GM12878 (cell line): ENCODE measurements around the gene LRRC52. TPM values are rescaled to one million over a fixed set of nuclear protein-coding genes. Genes with fewer than 3 reads are reported as not detected.
"Not testable (repeated sequence)": the region's sequence is repeated elsewhere in the genome, so short reads cannot be mapped to it uniquely, and the experiment has no call there.

Experiments
- ATAC-seq: fragments of 200-7000 bp; cut with Tn5 transposase; 3 replicates; pipeline ENCODE4 v1.9.1; 2020; ENCODE audit warnings: mild to moderate bottlenecking, moderate library complexity
- BruUV-seq: library from RNA; stranded (reverse); fragments of 400-500 nt; replicated peaks from 2 replicates; lab custom pipeline; 2021; lab: Mats Ljungman, UMichigan
- CTCF ChIA-PET: fragments of 300-600 bp; sonication (Branson Sonifier 250); formaldehyde crosslinking; extraction: SDS; loops from one replicate; lab custom pipeline; 2021; ENCODE audit warnings: inconsistent platforms; lab: Yijun Ruan, JAX
- POLR2A ChIA-PET: fragments of 350-600 bp; formaldehyde crosslinking; extraction: SDS; loops from one replicate; lab custom pipeline; 2021; ENCODE audit warnings: inconsistent platforms; lab: Charles Lee
- RAD21 ChIA-PET: fragments of 300-600 bp; sonication (Branson Sonifier 250); formaldehyde crosslinking; loops from one replicate; lab custom pipeline; 2023; ENCODE audit warnings: antibody characterized with exemption; ENCODE audit not compliant: unreplicated experiment; lab: Charles Lee
- SMC1A ChIA-PET: fragments of 300-600 bp; sonication (Branson Sonifier 250); formaldehyde crosslinking; loops from one replicate; lab custom pipeline; 2023; ENCODE audit not compliant: unreplicated experiment, uncharacterized antibody; lab: Charles Lee
- DNase-seq: peaks from one replicate; pipeline ENCODE4 v3.0.0-alpha.2; 2011; ENCODE audit warnings: low read depth, low spot score
- FAIRE-seq: peaks from 3 replicates; lab custom pipeline; 2011; peaks lifted over from hg19 to GRCh38; lab: Jason Lieb, UNC
- H2AFZ ChIP-seq: 2 replicates; pipeline ENCODE4 v1.6.0; 2011; ENCODE audit warnings: low read depth, low read length, control low read depth; ENCODE audit not compliant: control insufficient read depth
- H3K27ac ChIP-seq: 2 replicates; pipeline ENCODE4 v1.5.1; 2011; ENCODE audit warnings: control low read depth; ENCODE audit not compliant: control insufficient read depth, insufficient read depth
- H3K27me3 ChIP-seq, 2 experiments: replicated peaks in 1 of 2; 2 replicates each; pipeline versions ENCODE4 v1.6.0 to v1.6.1; 2011; ENCODE audit warnings: low read length in 1 of 2; ENCODE audit not compliant: control insufficient read depth in 2 of 2, insufficient read depth in 2 of 2
- H3K36me3 ChIP-seq, 2 experiments: 2 replicates each; pipeline ENCODE4 v1.5.1; 2011; ENCODE audit warnings: low read length in 1 of 2; ENCODE audit not compliant: control insufficient read depth in 2 of 2, insufficient read depth in 2 of 2
- H3K4me1 ChIP-seq: 2 replicates; pipeline ENCODE4 v1.6.1; 2011; ENCODE audit warnings: mild to moderate bottlenecking, low read length, moderate library complexity, mixed read lengths; ENCODE audit not compliant: control insufficient read depth, insufficient read depth
- H3K4me2 ChIP-seq: 2 replicates; pipeline ENCODE4 v1.6.0; 2011; ENCODE audit warnings: control low read depth; ENCODE audit not compliant: control insufficient read depth, insufficient read depth
- H3K4me3 ChIP-seq: fragments of 200-600 bp; sonication (generic); 2 replicates; pipeline ENCODE4 v1.5.1; 2016
- H3K79me2 ChIP-seq: 2 replicates; pipeline ENCODE4 v1.6.0; 2011; ENCODE audit warnings: low read length; ENCODE audit not compliant: control insufficient read depth, insufficient read depth
- H3K9ac ChIP-seq: 2 replicates; pipeline ENCODE4 v1.8.0; 2011; ENCODE audit warnings: low read length, control low read depth, mixed read lengths; ENCODE audit not compliant: control insufficient read depth, insufficient read depth
- H3K9me3 ChIP-seq: replicated peaks from 3 replicates; pipeline ENCODE4 v1.5.1; 2011; ENCODE audit warnings: mild to moderate bottlenecking, low read length; ENCODE audit not compliant: control insufficient read depth, insufficient read depth
- H4K20me1 ChIP-seq: 2 replicates; pipeline ENCODE4 v1.6.0; 2011; ENCODE audit not compliant: control insufficient read depth, insufficient read depth
- CEBPZ ChIP-seq: fragments of 150-350 bp; IDR thresholded peaks from 2 replicates; pipeline ENCODE4 v1.6.1; 2016; ENCODE audit warnings: low read depth, low read length
- CTCF ChIP-seq, 3 experiments: IDR thresholded peaks in 2 of 3; conservative IDR thresholded peaks in 1 of 3; 2 replicates each; pipeline ENCODE4 v1.5.1; 2011; ENCODE audit warnings: low read depth in 3 of 3, low read length in 3 of 3, mild to moderate bottlenecking in 3 of 3, control low read depth in 2 of 3, moderate library complexity in 2 of 3, inconsistent platforms in 1 of 3, mixed read lengths in 1 of 3; ENCODE audit not compliant: control insufficient read depth in 2 of 3, insufficient read depth in 1 of 3; ENCODE audit errors: extremely low read depth in 1 of 3
- IKZF2 ChIP-seq, 2 experiments: fragments of 450-650 bp; IDR thresholded peaks; 2 replicates each; pipeline ENCODE4 v1.6.1; 2017; ENCODE audit warnings: mild to moderate bottlenecking in 2 of 2, moderate library complexity in 2 of 2
- IRF5 ChIP-seq: fragments of 450-650 bp; IDR thresholded peaks from 2 replicates; pipeline ENCODE4 v1.6.1; 2017; ENCODE audit warnings: borderline replicate concordance
- NFYB ChIP-seq: IDR thresholded peaks from 2 replicates; pipeline ENCODE4 v1.6.1; 2011; ENCODE audit warnings: low read depth, mild to moderate bottlenecking, low read length, improper control_type of control experiment, moderate library complexity; ENCODE audit not compliant: insufficient read depth
- RAD51 ChIP-seq: fragments of 450-650 bp; IDR thresholded peaks from 2 replicates; pipeline ENCODE4 v1.6.1; 2016; ENCODE audit warnings: moderate library complexity, mild to moderate bottlenecking, inconsistent platforms
- RUNX3 ChIP-seq: IDR thresholded peaks from 2 replicates; pipeline ENCODE4 v1.6.1; 2012; ENCODE audit warnings: low read length, inconsistent platforms
- SIN3A ChIP-seq: IDR thresholded peaks from 2 replicates; pipeline ENCODE4 v1.6.1; 2012; ENCODE audit warnings: low read depth, low read length, improper control_type of control experiment
- SREBF2 ChIP-seq: IDR thresholded peaks from 2 replicates; pipeline ENCODE4 v1.6.1; 2012; ENCODE audit warnings: mild to moderate bottlenecking, low read length
- TBL1XR1 ChIP-seq: IDR thresholded peaks from 2 replicates; pipeline ENCODE4 v1.6.1; 2012; ENCODE audit warnings: low read depth, low read length, improper control_type of control experiment
- WGBS: methylation state at CpG from one replicate; pipeline ENCODE4 v1.1.6; 2016; ENCODE audit warnings: low lambda C conversion rate; ENCODE audit not compliant: insufficient replicate concordance, insufficient coverage; ENCODE audit errors: missing lambda C conversion rate; 5-methylcytosine and 5-hydroxymethylcytosine counted together
- in situ Hi-C: fragments of 300-500 bp; cut with MboI; formaldehyde crosslinking; loops from 9 replicates; pipeline ENCODE4 v1.14.3; 2018; ENCODE audit warnings: mixed read lengths
- intact Hi-C: fragments of 100-400 bp; cut with micrococcal nuclease; formaldehyde crosslinking; loops from one replicate; pipeline ENCODE4 v1.14.2; 2022; ENCODE audit not compliant: unreplicated experiment
- polyA plus RNA-seq, 11 experiments: library from polyadenylated mRNA; depleted of rRNA in 4 of 11; unstranded in 6 of 11; stranded (reverse) in 5 of 11; fragments of >200 nt; fragmentation: Nextera tagmentation in 4 of 11; fragmentation: Illumina TruSeq in 1 of 11; extraction: Ambion mirVana in 4 of 11; extraction: Trizol in 1 of 11; gene quantifications; 1 replicate in 1 of 11; 2 replicates in 10 of 11; pipeline versions ENCODE4 v1.2.1 to v1.2.3, GENCODE V29; 2011 to 2016; ENCODE audit warnings: inconsistent platforms in 2 of 11, missing spikeins in 2 of 11, low read depth in 1 of 11
- total RNA-seq, 4 experiments: library from RNA; depleted of rRNA in 3 of 4; stranded (reverse); fragments of >200 nt in 3 of 4; fragmentation: Illumina TruSeq in 1 of 4; extraction: Trizol in 1 of 4; gene quantifications; 2 replicates each; pipeline versions ENCODE4 v1.2.1 to v1.2.3, GENCODE V29; 2013 to 2021

The LRRC52 gene
- total and polyA plus RNA-seq, 10 of the 15 experiments (the other 5 are each of a cell fraction or from before 2014, with no cell fraction given), result not detected

GRCh38 chr1:165606676-165607075 lies 62.9 kb downstream of the LRRC52 start:
- ChIA-PET POLR2A (interaction anchor here (0.6 kb wide), 1 partner anchor 193 kb away, joined by 3 read pairs; no protein-coding TSS in a partner anchor), SMC1A (interaction anchor here (0.9 to 1.2 kb wide), 2 partner anchors 8 to 79 kb away, joined by 3 to 4 read pairs; no protein-coding TSS in a partner anchor), CTCF (interaction anchor here (1.3 kb wide), 1 partner anchor 307 kb away, joined by 5 read pairs; no protein-coding TSS in a partner anchor)
- H3K27me3 ChIP-seq, H3K36me3 ChIP-seq, H3K9ac ChIP-seq, H3K4me1 ChIP-seq, H3K4me3 ChIP-seq, BruUV-seq, H3K9me3 ChIP-seq, RAD21 ChIA-PET, DNase-seq, H3K79me2 ChIP-seq, in situ Hi-C loops, H4K20me1 ChIP-seq, FAIRE-seq, ATAC-seq, H3K27ac ChIP-seq, H3K4me2 ChIP-seq, intact Hi-C loops, H2AFZ ChIP-seq: not testable (repeated sequence)
- WGBS, result 81% methylated on average over 12 of the region's 12 CpGs

GRCh38 chr1:165610866-165611265 lies 67.1 kb downstream of the LRRC52 start:
- no peaks in the 10 kb centered on the region for H3K4me1 ChIP-seq
- BruUV-seq, result no TSS peak
- SMC1A ChIA-PET, result interaction anchor here (0.6 to 1.5 kb wide), 3 partner anchors 9 to 76 kb away, joined by 3 to 5 read pairs (median 4); no protein-coding TSS in a partner anchor
- no peak overlapping the region for H3K9ac ChIP-seq
- POLR2A ChIA-PET, result no interaction called here
- ATAC-seq (no peak), DNase-seq (no peak), FAIRE-seq (no peak)
- no peaks in the 10 kb centered on the region for H3K79me2 ChIP-seq
- H3K36me3 ChIP-seq, result no peaks in the 10 kb centered on the region
- H3K9me3 ChIP-seq, result no peaks in the 10 kb centered on the region
- H3K4me3 ChIP-seq, result no peak overlapping the region
- H3K27me3 ChIP-seq, result no peaks in the 10 kb centered on the region
- CTCF ChIA-PET, result interaction anchor here (0.7 to 1.1 kb wide), 2 partner anchors 12 to 217 kb away, joined by 4 read pairs; no protein-coding TSS in a partner anchor
- no peak overlapping the region for H3K27ac ChIP-seq
- in situ Hi-C loops, result no loop called here
- H4K20me1 ChIP-seq, result no peaks in the 10 kb centered on the region
- H3K4me2 ChIP-seq, result no peak overlapping the region
- H2AFZ ChIP-seq, result no peak overlapping the region
- 0% methylated on average over 1 of the region's 1 CpG for WGBS
- RAD21 ChIA-PET, result no interaction called here
- intact Hi-C loops, result no loop called here
- no peak for TF ChIP-seq IRF5
- TF ChIP-seq SIN3A, result no peak
- no peak for TF ChIP-seq NFYB
- TF ChIP-seq CEBPZ, result no peak
- no peak for TF ChIP-seq RUNX3
- TF ChIP-seq IKZF2 (IDR thresholded peaks at IDR 0.05), result no peak
- no peak for TF ChIP-seq TBL1XR1
- no peak for TF ChIP-seq CTCF (IDR thresholded peaks at IDR 0.05 in 2 of 3, conservative IDR thresholded peaks at IDR 0.05 in 1 of 3; ENCODE audit: control insufficient read depth in 2 of 3, extremely low read depth in 1 of 3, insufficient read depth in 1 of 3, low read depth in 3 of 3, low read length in 3 of 3)
- TF ChIP-seq RAD51, result no peak
- TF ChIP-seq SREBF2, result no peak
